D721Med (cell line): ENCODE data around the gene HPDL.

Source experiments
- DNase-seq: peaks from one replicate; pipeline ENCODE4 v3.0.0; 2011; ENCODE audit warnings: low spot score; ENCODE audit not compliant: insufficient read length
- FAIRE-seq: peaks from 2 replicates; lab custom pipeline; 2011; peaks lifted over from hg19 to GRCh38; lab: Jason Lieb, UNC
- CTCF ChIP-seq: IDR thresholded peaks from 2 replicates; pipeline ENCODE4 v1.5.1; 2012; ENCODE audit warnings: mild to moderate bottlenecking, control low read depth; ENCODE audit not compliant: insufficient read depth; ENCODE audit errors: missing control alignments

HPDL gene

GRCh38 chr1:45306319-45306718 lies 20.4 kb upstream of the HPDL start:
- FAIRE-seq (no peak), DNase-seq (no peak)
- TF ChIP-seq CTCF: no peak

GRCh38 chr1:45306905-45307304 lies 19.8 kb upstream of the HPDL start:
- FAIRE-seq (no peak), DNase-seq (no peak)
- no peak for TF ChIP-seq CTCF

GRCh38 chr1:45314266-45314665 lies 12.4 kb upstream of the HPDL start:
- DNase-seq (no peak), FAIRE-seq (no peak)
- TF ChIP-seq CTCF: no peak

- FAIRE-seq: no peak
- TF ChIP-seq CTCF: no peak
These were observed 9.5 kb upstream of the HPDL start for GRCh38 chr1:45317166-45317565.

GRCh38 chr1:45319761-45320160 lies 6.9 kb upstream of the HPDL start:
- no peak for TF ChIP-seq CTCF
- no peak for FAIRE-seq
- DNase-seq: no peak

More at GRCh38 chr1:45317166-45317565, 9.5 kb upstream of the HPDL start:
- DNase-seq: no peak

GRCh38 chr1:45321444-45321843 lies 5.3 kb upstream of the HPDL start:
- FAIRE-seq: no peak
- TF ChIP-seq CTCF: no peak
- no peak for DNase-seq

- FAIRE-seq: no peak
- no peak for DNase-seq
- no peak for TF ChIP-seq CTCF
These were observed 4.1 kb upstream of the HPDL start for GRCh38 chr1:45322486-45323040.
